ENCODE measurements around the gene LRRC46.

The LRRC46 gene

GRCh38 chr17:47806913-47807255 is 24.6 kb upstream of the LRRC46 start:
- no peak for TF ChIP-seq ZFP30 (CRISPR knock-in tag; IDR thresholded peaks at IDR 0.05)
- no peak for TF ChIP-seq CREB5 (CRISPR knock-in tag; IDR thresholded peaks at IDR 0.05; ENCODE audit: low read depth)
- TF ChIP-seq ZNF70 (CRISPR knock-in tag; IDR thresholded peaks at IDR 0.05) = no peak
- ATAC-seq = no peak

GRCh38 chr17:47807421-47807820 is 24.0 kb upstream of the LRRC46 start:
- no peak for TF ChIP-seq TSHZ2 (CRISPR knock-in tag; IDR thresholded peaks at IDR 0.05)
- TF ChIP-seq ESRRG (CRISPR knock-in tag; IDR thresholded peaks at IDR 0.05) = no peak
- no peak for TF ChIP-seq ARNTL (CRISPR knock-in tag; IDR thresholded peaks at IDR 0.05; ENCODE audit: borderline replicate concordance, low read depth)
- no peak for TF ChIP-seq ZC3H10 (CRISPR knock-in tag; IDR thresholded peaks at IDR 0.05)
- ATAC-seq = no peak

GRCh38 chr17:47808036-47808829 is 23.2 kb upstream of the LRRC46 start:
- no peak for TF ChIP-seq ZNF8 (CRISPR knock-in tag; IDR thresholded peaks at IDR 0.05)
- no peak for TF ChIP-seq ZC3H10 (CRISPR knock-in tag; IDR thresholded peaks at IDR 0.05)
- no peak for ATAC-seq

- no peak for ATAC-seq
These were observed 22.5 kb upstream of the LRRC46 start for GRCh38 chr17:47808830-47809480.

More at GRCh38 chr17:47808830-47809480, 22.5 kb upstream of the LRRC46 start:
- TF ChIP-seq OSR1 (CRISPR knock-in tag; IDR thresholded peaks at IDR 0.05) (no peak), CREB5 (CRISPR knock-in tag; IDR thresholded peaks at IDR 0.05; ENCODE audit: low read depth) (no peak), TSHZ2 (CRISPR knock-in tag; IDR thresholded peaks at IDR 0.05) (no peak), ZFP30 (CRISPR knock-in tag; IDR thresholded peaks at IDR 0.05) (no peak), ARNTL (CRISPR knock-in tag; IDR thresholded peaks at IDR 0.05; ENCODE audit: borderline replicate concordance, low read depth) (no peak), CSDC2 (CRISPR knock-in tag; IDR thresholded peaks at IDR 0.05) (no peak)
